Erythroblast (primary cell): ENCODE results near the gene CDCA3.

Source experiments
- GATA1 ChIP-seq: IDR thresholded peaks from 2 replicates; pipeline ENCODE4 v1.6.1; 2011; ENCODE audit warnings: low read depth, mild to moderate bottlenecking, control low read depth, low read length, moderate library complexity
- POLR2A ChIP-seq: IDR thresholded peaks from 2 replicates; pipeline ENCODE4 v1.6.1; 2011; ENCODE audit warnings: mild to moderate bottlenecking, low read length

GRCh38 chr12:6830286-6830890, 20.7 kb downstream of the CDCA3 start:
- no peak for TF ChIP-seq POLR2A
- no peak for TF ChIP-seq GATA1
